Thoracic aorta (tissue), 2 donors: ENCODE data around the gene METTL1. TPM values are rescaled to one million over a fixed set of nuclear protein-coding genes. Genes with fewer than 3 reads are reported as not detected.
A peak's percentile ranks its signal among the peaks of the same experiment; 100 is the strongest.

Experiments
- ATAC-seq: fragments of 150-250 bp; one replicate; pipeline ENCODE4 v1.8.0; 2017; ENCODE audit warnings: low read depth; ENCODE audit not compliant: insufficient number of reproducible peaks, low FRiP score
- DNase-seq: peaks from one replicate; pipeline ENCODE4 v3.0.0-alpha.2; 2020; ENCODE audit warnings: low spot score
- H3K27ac ChIP-seq, 2 donors: fragments of 200-600 bp; sonication (generic); 1 replicate in 1 of 2; 2 replicates in 1 of 2; pipeline ENCODE4 v1.5.1; 2016; ENCODE audit warnings: mild to moderate bottlenecking in 2 of 2, moderate library complexity in 2 of 2
- H3K27me3 ChIP-seq: fragments of 200-600 bp; sonication (generic); replicated peaks from 2 replicates; pipeline ENCODE4 v1.6.0; 2016; ENCODE audit warnings: mild to moderate bottlenecking; ENCODE audit not compliant: insufficient read depth
- H3K36me3 ChIP-seq: fragments of 200-600 bp; sonication (generic); one replicate; pipeline ENCODE4 v1.5.1; 2016
- H3K4me1 ChIP-seq, 2 donors: fragments of 200-600 bp; sonication (generic); 1 replicate in 1 of 2; 2 replicates in 1 of 2; pipeline versions ENCODE4 v1.5.1 to v1.6.0; 2016; ENCODE audit warnings: low read depth in 2 of 2, mild to moderate bottlenecking in 1 of 2; ENCODE audit not compliant: control insufficient read depth in 1 of 2
- H3K4me3 ChIP-seq: fragments of 200-600 bp; sonication (generic); 2 replicates; pipeline ENCODE4 v1.5.1; 2016; ENCODE audit warnings: mild to moderate bottlenecking
- H3K9me3 ChIP-seq: fragments of 200-600 bp; sonication (generic); 2 replicates; pipeline ENCODE4 v1.5.1; 2016
- total RNA-seq, 2 donors: library from RNA; depleted of rRNA; stranded (reverse); fragments of >200 nt; gene quantifications; one replicate each; pipeline versions ENCODE4 v1.1.0 to v1.2.3, GENCODE V29; 2016
- TF ChIP-seq, protein P1 (sequence below): fragments of 200-600 bp; sonication (generic); IDR thresholded peaks from one replicate; pipeline ENCODE4 v1.5.1; 2019; ENCODE audit warnings: antibody characterized with exemption

Gene METTL1
- total RNA-seq, 2 donors from 2014 or later, result 10.4 to 13.5 TPM

DNA sequence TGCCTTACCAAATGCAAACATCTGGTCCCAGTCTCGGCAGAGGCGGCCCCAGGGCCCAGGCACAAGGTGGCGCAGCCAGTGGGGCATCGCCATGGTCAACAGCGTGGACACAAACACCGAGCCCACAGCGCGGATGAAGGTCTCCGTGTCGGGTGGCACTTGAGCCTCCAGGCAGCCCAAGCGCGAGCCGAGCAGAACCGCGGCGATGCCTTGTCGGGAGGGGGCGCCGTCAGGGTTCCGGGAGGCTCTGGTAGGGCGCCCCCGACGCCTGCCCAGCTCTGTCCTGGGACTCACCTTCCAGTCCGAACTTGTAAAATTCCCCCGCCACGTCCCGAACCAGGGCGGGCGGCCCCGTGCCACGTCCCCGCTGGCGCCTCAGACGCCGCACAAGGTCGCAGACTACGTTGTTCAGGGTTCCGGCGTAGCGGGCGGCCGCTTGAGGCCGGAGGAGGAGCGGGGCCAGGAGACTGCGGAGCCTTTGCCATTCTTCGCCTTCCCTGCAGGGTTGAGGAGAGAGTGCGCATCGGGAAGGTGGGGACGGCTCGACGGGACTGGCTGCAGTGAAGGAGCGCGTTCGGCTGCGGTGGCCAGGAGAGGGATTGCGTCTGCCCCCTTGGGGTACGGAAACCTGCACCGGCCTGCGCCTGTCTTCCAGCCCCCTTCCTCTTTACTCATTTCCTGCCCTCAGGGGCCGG lies 6.8 kb downstream of the METTL1 start:
- H3K4me3 ChIP-seq, result peak overlapping the region; percentile 68
- H3K27ac ChIP-seq, result no peak overlapping the region
- TF ChIP-seq, protein P1, sequence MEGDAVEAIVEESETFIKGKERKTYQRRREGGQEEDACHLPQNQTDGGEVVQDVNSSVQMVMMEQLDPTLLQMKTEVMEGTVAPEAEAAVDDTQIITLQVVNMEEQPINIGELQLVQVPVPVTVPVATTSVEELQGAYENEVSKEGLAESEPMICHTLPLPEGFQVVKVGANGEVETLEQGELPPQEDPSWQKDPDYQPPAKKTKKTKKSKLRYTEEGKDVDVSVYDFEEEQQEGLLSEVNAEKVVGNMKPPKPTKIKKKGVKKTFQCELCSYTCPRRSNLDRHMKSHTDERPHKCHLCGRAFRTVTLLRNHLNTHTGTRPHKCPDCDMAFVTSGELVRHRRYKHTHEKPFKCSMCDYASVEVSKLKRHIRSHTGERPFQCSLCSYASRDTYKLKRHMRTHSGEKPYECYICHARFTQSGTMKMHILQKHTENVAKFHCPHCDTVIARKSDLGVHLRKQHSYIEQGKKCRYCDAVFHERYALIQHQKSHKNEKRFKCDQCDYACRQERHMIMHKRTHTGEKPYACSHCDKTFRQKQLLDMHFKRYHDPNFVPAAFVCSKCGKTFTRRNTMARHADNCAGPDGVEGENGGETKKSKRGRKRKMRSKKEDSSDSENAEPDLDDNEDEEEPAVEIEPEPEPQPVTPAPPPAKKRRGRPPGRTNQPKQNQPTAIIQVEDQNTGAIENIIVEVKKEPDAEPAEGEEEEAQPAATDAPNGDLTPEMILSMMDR, result peak; percentile 22
- no peak for ATAC-seq
- no peaks in the 10 kb centered on the region for H3K9me3 ChIP-seq
- no peak for DNase-seq
- H3K27me3 ChIP-seq, result no peaks in the 10 kb centered on the region
- peaks cover 15 to 30% of the 10 kb centered on the region in 2 donors for H3K4me1 ChIP-seq
- H3K36me3 ChIP-seq, result no peaks in the 10 kb centered on the region

DNA sequence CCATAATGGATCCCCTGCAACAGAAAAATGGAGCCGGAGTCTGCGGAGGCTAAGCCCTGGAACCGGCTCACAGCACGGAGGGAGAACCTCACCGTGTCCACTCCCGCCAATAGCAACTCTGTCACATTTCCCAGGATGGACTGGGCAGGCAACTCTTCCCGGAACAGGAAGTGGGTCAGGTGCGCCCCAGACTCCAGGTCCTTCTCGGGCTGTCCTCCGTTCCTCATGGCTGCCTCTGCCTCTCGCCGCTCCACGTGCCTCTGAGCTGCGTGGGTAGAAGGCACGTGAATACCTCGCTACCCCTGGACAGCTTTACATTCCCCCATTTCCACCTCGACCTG lies 7.3 kb downstream of the METTL1 start:
- Histone ChIP-seq H3K4me3 (peak overlapping the region; percentile 68), H3K4me1 (peaks cover 15 to 30% of the 10 kb centered on the region in 2 donors), H3K9me3 (no peaks in the 10 kb centered on the region), H3K36me3 (no peaks in the 10 kb centered on the region), H3K27me3 (no peaks in the 10 kb centered on the region), H3K27ac (no peak overlapping the region)
- ATAC-seq, result no peak
- TF ChIP-seq, protein P1, result no peak
- no peak for DNase-seq

- H3K36me3 ChIP-seq, result no peaks in the 10 kb centered on the region
- DNase-seq (no peak), ATAC-seq (no peak)
- H3K4me1 ChIP-seq, result peaks cover 15 to 30% of the 10 kb centered on the region in 2 donors
- H3K4me3 ChIP-seq, result no peak overlapping the region
- H3K27me3 ChIP-seq, result no peaks in the 10 kb centered on the region
- TF ChIP-seq, protein P1, result no peak
- H3K27ac ChIP-seq, result no peak overlapping the region
- no peaks in the 10 kb centered on the region for H3K9me3 ChIP-seq
Measured at GRCh38 chr12:57763881-57764661, 7.8 kb downstream of the METTL1 start.

DNA sequence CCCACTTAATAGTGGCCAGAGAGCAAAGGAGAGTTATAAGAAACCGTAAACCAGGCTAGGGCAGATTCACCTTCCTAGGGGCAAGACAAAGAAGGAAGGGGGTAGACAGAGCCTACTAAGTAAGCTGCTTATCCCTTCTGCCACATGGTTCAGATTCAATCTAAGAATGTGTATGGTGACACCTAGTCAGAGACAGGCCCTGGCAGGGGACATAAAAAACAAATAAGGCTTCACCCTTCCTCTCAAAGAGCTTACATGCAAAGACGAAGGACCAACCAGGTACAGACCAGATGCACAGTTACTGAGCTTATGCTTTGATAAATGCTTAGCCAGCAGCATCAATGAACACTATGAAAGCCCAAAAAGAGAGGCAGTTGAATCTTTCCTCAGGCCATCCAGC lies 9.4 kb downstream of the METTL1 start:
- no peak overlapping the region for H3K4me3 ChIP-seq
- H3K27me3 ChIP-seq, result no peaks in the 10 kb centered on the region
- no peak overlapping the region for H3K27ac ChIP-seq
- ATAC-seq (no peak), DNase-seq (no peak)
- H3K9me3 ChIP-seq, result no peaks in the 10 kb centered on the region
- H3K4me1 ChIP-seq, result peaks cover 15 to 30% of the 10 kb centered on the region in 2 donors
- peaks cover 14% of the 10 kb centered on the region for H3K36me3 ChIP-seq
- TF ChIP-seq, protein P1, result no peak

DNA sequence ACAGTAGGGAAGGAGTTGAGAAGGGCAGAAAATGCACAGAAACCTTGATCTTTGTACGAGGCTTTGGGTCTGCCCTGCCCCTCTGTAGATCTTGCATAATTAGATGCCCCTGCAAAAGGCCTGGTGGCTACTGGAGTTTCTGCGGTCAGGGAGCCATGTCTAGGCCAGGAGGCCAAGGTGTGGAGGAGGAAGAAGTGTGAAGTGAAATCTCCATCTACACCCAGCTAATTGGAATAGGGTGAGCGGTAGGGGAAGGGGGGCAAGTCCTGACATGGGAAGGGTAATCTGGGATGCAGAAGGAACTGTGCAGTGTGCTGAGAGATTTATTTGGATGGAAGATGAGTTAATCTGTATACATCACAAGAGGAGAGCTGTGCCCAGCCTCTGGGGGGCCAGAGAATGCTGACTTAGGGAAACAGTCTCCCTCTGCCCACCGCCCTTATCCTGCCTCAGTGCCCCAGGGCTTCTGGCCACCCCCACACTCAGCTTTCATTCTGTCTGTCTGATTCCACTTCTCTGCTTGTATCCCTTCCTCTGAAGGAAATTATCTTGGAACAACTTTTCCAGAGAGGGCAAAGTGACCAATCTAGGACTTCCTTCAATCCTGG lies 10.4 kb downstream of the METTL1 start:
- no peak for ATAC-seq
- no peaks in the 10 kb centered on the region for H3K9me3 ChIP-seq
- peaks cover 14% of the 10 kb centered on the region for H3K36me3 ChIP-seq
- no peaks in the 10 kb centered on the region for H3K27me3 ChIP-seq
- no peak overlapping the region for H3K4me3 ChIP-seq
- TF ChIP-seq, protein P1, result no peak
- DNase-seq, result no peak
- H3K27ac ChIP-seq, result no peak overlapping the region
- peaks cover 15 to 25% of the 10 kb centered on the region in 2 donors for H3K4me1 ChIP-seq
